Measurements from ENCODE around the gene PPP1R37.

- TF ChIP-seq POLR2AphosphoS5 (IDR thresholded peaks at IDR 0.05; ENCODE audit: low read depth, low read length) (no peak), REST (IDR thresholded peaks at IDR 0.05; ENCODE audit: insufficient read depth in 1 of 2, low read depth in 2 of 2, low read length in 2 of 2) (no peak), SIN3A (IDR thresholded peaks at IDR 0.05; ENCODE audit: borderline replicate concordance, insufficient read depth, low read length) (no peak), TAF1 (IDR thresholded peaks at IDR 0.05; ENCODE audit: borderline replicate concordance, insufficient read depth, low read length) (no peak), FOXP2 (optimal IDR thresholded peaks at IDR 0.05; ENCODE audit: borderline replicate concordance, extremely low read depth, extremely low read length, insufficient read depth) (no peak)
Measured at GRCh38 chr19:45114116-45114515, 21.1 kb downstream of the PPP1R37 start.
